GM19395 (cell line): ENCODE results near the gene ZCCHC12.
"Not testable (repeated sequence)": the region's sequence is repeated elsewhere in the genome, so short reads cannot be mapped to it uniquely, and the experiment has no call there.

ENCODE experiments used
- ATAC-seq: cut with Tn5 transposase; IDR thresholded peaks from one replicate; pipeline ENCODE4 v1.9.1; 2021; ENCODE audit warnings: mild to moderate bottlenecking, moderate library complexity; ENCODE audit not compliant: unreplicated experiment

The ZCCHC12 gene

GRCh38 chrX:118823263-118824172, at the start of gene ZCCHC12:
Gene ZCCHC12 (plus strand): TSS chrX:118823824. CDS start chrX:118825245, 1,421 bp downstream.
- no peak for ATAC-seq

- ATAC-seq = no peak
Measured at GRCh38 chrX:118779581-118779980, 44.0 kb upstream of the ZCCHC12 start.

- no peak for ATAC-seq
Measured at GRCh38 chrX:118780509-118780908, 43.1 kb upstream of the ZCCHC12 start.

- ATAC-seq = no peak
Measured at GRCh38 chrX:118780911-118781310, 42.7 kb upstream of the ZCCHC12 start.

GRCh38 chrX:118795528-118796280, 27.9 kb upstream of the ZCCHC12 start:
- ATAC-seq = no peak

GRCh38 chrX:118802857-118803256, 20.8 kb upstream of the ZCCHC12 start:
- ATAC-seq = no peak

GRCh38 chrX:118807151-118808017, 16.2 kb upstream of the ZCCHC12 start:
- no peak for ATAC-seq

GRCh38 chrX:118817257-118817656, 6.4 kb upstream of the ZCCHC12 start:
- not testable (repeated sequence) for ATAC-seq

- ATAC-seq = no peak
Measured at GRCh38 chrX:118824173-118824730, 628 bp downstream of the ZCCHC12 start.

- ATAC-seq = no peak
Measured at GRCh38 chrX:118825227-118825626, 1.6 kb downstream of the ZCCHC12 start.

- ATAC-seq = peak; percentile 72
Measured at GRCh38 chrX:118839334-118839958, 15.8 kb downstream of the ZCCHC12 start.

- ATAC-seq = no peak
Measured at GRCh38 chrX:118847676-118848075, 24.1 kb downstream of the ZCCHC12 start.

- no peak for ATAC-seq
Measured at GRCh38 chrX:118853596-118853995, 30.0 kb downstream of the ZCCHC12 start.

- no peak for ATAC-seq
Measured at GRCh38 chrX:118855681-118856310, 32.2 kb downstream of the ZCCHC12 start.

- ATAC-seq = no peak
Measured at GRCh38 chrX:118857006-118857405, 33.4 kb downstream of the ZCCHC12 start.

GRCh38 chrX:118861338-118861737, 37.7 kb downstream of the ZCCHC12 start:
- no peak for ATAC-seq

GRCh38 chrX:118862091-118862490, 38.5 kb downstream of the ZCCHC12 start:
- no peak for ATAC-seq

- ATAC-seq = no peak
Measured at GRCh38 chrX:118862979-118863378, 39.4 kb downstream of the ZCCHC12 start.

GRCh38 chrX:118864063-118864635, 40.5 kb downstream of the ZCCHC12 start:
- ATAC-seq = no peak
